OCI-LY3 (cell line): Measurements from ENCODE around the gene SNHG17.

Experiments
- H2AFZ ChIP-seq: fragments of 200-600, 300-600 bp; shearing (Covaris generic); 2 replicates; pipeline ENCODE4 v1.6.0; 2014; ENCODE audit warnings: antibody characterized with exemption, low read depth, low read length
- H3K27ac ChIP-seq: fragments of 200-600, 300-600 bp; sonication (generic); 2 replicates; pipeline ENCODE4 v1.5.1; 2014; ENCODE audit warnings: mild to moderate bottlenecking, low read length, moderate library complexity, mixed read lengths
- H3K27me3 ChIP-seq: fragments of 200-600, 300-600 bp; sonication (generic); 2 replicates; pipeline ENCODE4 v1.6.1; 2014; ENCODE audit warnings: low read depth, low read length, mixed read lengths
- H3K36me3 ChIP-seq: fragments of 200-600, 300-600 bp; sonication (generic); replicated peaks from 2 replicates; pipeline ENCODE3; 2014; ENCODE audit warnings: low read depth, low read length, mixed read lengths
- H3K4me1 ChIP-seq: fragments of 300-600, 200-600 bp; sonication (generic); 2 replicates; pipeline ENCODE4 v1.6.1; 2014; ENCODE audit warnings: low read length, mixed read lengths
- H3K4me2 ChIP-seq: fragments of 200-600, 300-600 bp; sonication (generic); 2 replicates; pipeline ENCODE4 v1.6.1; 2014; ENCODE audit warnings: low read length, mixed read lengths
- H3K4me3 ChIP-seq: fragments of 300-600, 200-600 bp; sonication (generic); 2 replicates; pipeline ENCODE4 v1.5.1; 2014; ENCODE audit warnings: antibody characterized with exemption, mild to moderate bottlenecking, low read length, moderate library complexity
- H3K79me2 ChIP-seq: fragments of 300-600, 200-600 bp; shearing (Covaris generic); 2 replicates; pipeline ENCODE4 v1.6.1; 2014; ENCODE audit warnings: mild to moderate bottlenecking, low read length, mixed read lengths
- H3K9ac ChIP-seq: fragments of 300-600, 200-600 bp; shearing (Covaris generic); 2 replicates; pipeline ENCODE4 v1.6.0; 2014; ENCODE audit warnings: mild to moderate bottlenecking, low read length, moderate library complexity
- H3K9me3 ChIP-seq: fragments of 200-600, 300-600 bp; shearing (Covaris generic); 2 replicates; pipeline ENCODE4 v1.6.1; 2014; ENCODE audit warnings: low read length, mixed read lengths; ENCODE audit not compliant: insufficient read depth
- H4K20me1 ChIP-seq: fragments of 200-600, 300-600 bp; sonication (generic); 2 replicates; pipeline ENCODE4 v1.6.1; 2016; ENCODE audit warnings: low read length, mixed read lengths; ENCODE audit not compliant: insufficient read depth
- EZH2phosphoT487 ChIP-seq: fragments of 200-600 bp; shearing (Covaris generic); IDR thresholded peaks from 2 replicates; pipeline ENCODE4 v1.6.1; 2018; ENCODE audit warnings: antibody characterized with exemption, mixed run types, low read depth
- TF ChIP-seq, protein P1 (sequence below): fragments of 200-600, 300-600 bp; sonication (generic); IDR thresholded peaks from 2 replicates; pipeline ENCODE4 v1.5.1; 2014; ENCODE audit warnings: antibody characterized with exemption, low read length, low read depth

SNHG17 gene

DNA sequence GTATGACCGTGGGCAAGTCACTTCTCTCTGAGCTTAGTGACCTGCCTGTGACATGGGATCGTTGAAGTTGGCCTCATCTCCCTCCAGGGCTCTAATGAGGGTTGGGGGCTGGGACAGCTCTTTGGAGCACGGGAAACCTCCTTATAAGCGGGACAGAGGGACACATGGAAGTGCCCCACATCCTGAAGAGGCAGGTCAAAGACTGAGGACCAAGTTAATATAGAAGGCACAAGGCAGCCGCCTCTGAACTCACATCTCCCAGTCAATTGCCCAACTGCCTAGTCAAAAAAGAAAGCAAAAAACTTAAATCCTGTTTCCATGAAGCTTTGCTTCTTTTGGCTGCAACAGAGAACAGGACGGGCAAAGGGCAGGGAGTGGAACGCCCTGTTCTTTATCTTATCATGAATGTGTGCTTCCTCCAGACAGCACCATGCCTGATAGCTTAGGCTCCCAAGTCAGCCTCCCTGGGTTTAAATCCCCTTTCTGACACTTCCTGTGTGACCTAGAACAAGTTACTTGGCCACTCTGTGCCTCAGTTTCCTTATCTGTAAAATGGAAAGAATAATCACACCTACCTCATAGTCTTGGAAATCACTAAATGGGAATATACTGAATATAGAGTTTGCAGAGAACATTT lies 61.8 kb downstream of the SNHG17 start:
- H3K4me2 ChIP-seq, result no peak overlapping the region
- TF ChIP-seq, protein P1, sequence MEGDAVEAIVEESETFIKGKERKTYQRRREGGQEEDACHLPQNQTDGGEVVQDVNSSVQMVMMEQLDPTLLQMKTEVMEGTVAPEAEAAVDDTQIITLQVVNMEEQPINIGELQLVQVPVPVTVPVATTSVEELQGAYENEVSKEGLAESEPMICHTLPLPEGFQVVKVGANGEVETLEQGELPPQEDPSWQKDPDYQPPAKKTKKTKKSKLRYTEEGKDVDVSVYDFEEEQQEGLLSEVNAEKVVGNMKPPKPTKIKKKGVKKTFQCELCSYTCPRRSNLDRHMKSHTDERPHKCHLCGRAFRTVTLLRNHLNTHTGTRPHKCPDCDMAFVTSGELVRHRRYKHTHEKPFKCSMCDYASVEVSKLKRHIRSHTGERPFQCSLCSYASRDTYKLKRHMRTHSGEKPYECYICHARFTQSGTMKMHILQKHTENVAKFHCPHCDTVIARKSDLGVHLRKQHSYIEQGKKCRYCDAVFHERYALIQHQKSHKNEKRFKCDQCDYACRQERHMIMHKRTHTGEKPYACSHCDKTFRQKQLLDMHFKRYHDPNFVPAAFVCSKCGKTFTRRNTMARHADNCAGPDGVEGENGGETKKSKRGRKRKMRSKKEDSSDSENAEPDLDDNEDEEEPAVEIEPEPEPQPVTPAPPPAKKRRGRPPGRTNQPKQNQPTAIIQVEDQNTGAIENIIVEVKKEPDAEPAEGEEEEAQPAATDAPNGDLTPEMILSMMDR, result no peak
- TF ChIP-seq EZH2phosphoT487, result no peak
- no peak overlapping the region for H2AFZ ChIP-seq
- H3K27ac ChIP-seq, result no peak overlapping the region
- H3K79me2 ChIP-seq, result no peaks in the 10 kb centered on the region
- no peaks in the 10 kb centered on the region for H4K20me1 ChIP-seq
- H3K36me3 ChIP-seq, result no peaks in the 10 kb centered on the region
- H3K27me3 ChIP-seq, result peaks cover 8% of the 10 kb centered on the region
- H3K9ac ChIP-seq, result no peak overlapping the region
- H3K4me3 ChIP-seq, result no peak overlapping the region
- no peaks in the 10 kb centered on the region for H3K9me3 ChIP-seq
- no peaks in the 10 kb centered on the region for H3K4me1 ChIP-seq

DNA sequence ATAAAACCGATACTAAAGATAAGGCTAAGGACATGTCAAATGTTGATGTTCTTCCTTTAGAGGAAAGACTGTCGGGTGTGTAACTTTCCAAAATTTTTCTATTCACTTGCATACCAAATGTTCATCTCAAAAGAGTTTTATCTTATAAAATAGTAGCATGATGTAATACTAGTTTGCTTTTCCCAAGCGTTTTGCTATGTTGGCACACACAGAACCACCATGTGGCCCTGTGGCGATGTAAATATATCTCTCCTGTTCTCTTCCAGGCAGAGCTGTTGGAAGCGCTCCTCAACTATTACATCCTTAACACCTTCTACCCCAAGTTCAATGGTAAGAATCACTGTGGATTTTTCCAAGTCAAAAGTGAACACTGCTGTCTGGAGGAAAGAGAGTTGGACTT lies 62.3 kb downstream of the SNHG17 start:
- no peak for TF ChIP-seq EZH2phosphoT487
- TF ChIP-seq, protein P1, result no peak
- H3K4me1 ChIP-seq, result no peaks in the 10 kb centered on the region
- no peak overlapping the region for H2AFZ ChIP-seq
- peaks cover 8% of the 10 kb centered on the region for H3K27me3 ChIP-seq
- H3K9me3 ChIP-seq, result no peaks in the 10 kb centered on the region
- no peak overlapping the region for H3K9ac ChIP-seq
- no peak overlapping the region for H3K27ac ChIP-seq
- no peak overlapping the region for H3K4me2 ChIP-seq
- H3K36me3 ChIP-seq, result no peaks in the 10 kb centered on the region
- H3K4me3 ChIP-seq, result no peak overlapping the region
- H3K79me2 ChIP-seq, result no peaks in the 10 kb centered on the region
- H4K20me1 ChIP-seq, result no peaks in the 10 kb centered on the region
